DMS53 treated with DMSO at 0.1 percent for 48 hours (cell line): Measurements from ENCODE around the gene MINDY1.

Experiments used
- DNase-seq: peaks from one replicate; lab custom pipeline; 2025; ENCODE audit not compliant: unreplicated experiment; lab: John Stamatoyannopoulos, UW

MINDY1 gene

DNA sequence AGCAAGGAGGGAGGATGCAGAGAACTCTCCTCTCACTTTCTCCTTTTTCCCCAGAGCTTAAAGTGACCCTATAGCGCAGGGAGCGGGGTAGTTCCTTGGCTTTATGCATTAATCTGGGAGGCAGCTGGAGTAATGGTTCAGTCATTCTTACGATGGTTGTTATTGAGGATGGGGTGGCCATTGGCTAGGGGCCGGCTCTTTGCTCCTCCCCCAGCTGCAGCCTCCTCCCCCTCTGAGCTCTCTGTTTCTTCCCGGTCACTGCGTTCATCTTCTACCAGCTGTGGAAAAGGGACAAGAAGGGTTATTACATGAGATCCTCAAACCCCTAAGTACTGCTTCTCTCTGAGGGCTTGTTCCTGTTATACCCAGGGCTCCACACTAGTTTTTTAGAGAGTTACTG lies 40.7 kb downstream of the MINDY1 start:
- no peak for DNase-seq

DNA sequence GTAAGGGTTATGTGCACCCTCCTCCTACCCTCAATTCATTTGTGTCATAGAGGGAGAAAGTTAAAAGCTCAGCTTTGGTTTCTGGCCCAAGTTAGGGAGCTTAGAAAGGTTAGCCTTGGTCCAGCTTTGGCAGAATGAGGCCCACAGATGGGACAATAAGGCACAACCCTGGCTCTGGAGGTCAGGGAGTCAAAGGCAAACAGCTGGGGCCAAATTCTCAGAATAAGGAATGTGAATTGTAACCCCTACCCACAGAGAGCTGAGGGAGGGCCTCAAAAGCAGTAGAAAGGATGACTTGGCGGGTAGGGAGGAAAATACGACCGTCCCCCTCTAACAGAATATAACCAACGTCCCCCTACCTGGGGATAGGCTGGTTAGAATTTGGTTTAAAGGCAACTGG lies 41.1 kb downstream of the MINDY1 start:
- DNase-seq, result no peak

DNA sequence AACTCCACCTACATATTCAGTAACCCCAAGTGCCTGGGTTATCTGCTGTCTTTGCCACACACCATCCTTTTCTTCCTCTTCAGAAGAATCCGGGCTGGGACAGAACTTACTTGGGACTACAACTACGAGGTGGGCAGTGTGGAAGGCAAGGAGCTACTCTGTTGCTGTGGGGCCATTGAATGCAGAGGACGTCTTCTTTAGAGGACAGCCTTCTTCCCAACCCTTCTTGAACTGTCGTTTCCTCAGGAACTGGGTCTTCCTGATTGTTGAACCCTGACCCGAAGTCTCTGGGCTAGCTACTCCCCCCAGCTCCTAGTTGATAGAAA lies 42.6 kb downstream of the MINDY1 start:
- DNase-seq, result no peak

DNA sequence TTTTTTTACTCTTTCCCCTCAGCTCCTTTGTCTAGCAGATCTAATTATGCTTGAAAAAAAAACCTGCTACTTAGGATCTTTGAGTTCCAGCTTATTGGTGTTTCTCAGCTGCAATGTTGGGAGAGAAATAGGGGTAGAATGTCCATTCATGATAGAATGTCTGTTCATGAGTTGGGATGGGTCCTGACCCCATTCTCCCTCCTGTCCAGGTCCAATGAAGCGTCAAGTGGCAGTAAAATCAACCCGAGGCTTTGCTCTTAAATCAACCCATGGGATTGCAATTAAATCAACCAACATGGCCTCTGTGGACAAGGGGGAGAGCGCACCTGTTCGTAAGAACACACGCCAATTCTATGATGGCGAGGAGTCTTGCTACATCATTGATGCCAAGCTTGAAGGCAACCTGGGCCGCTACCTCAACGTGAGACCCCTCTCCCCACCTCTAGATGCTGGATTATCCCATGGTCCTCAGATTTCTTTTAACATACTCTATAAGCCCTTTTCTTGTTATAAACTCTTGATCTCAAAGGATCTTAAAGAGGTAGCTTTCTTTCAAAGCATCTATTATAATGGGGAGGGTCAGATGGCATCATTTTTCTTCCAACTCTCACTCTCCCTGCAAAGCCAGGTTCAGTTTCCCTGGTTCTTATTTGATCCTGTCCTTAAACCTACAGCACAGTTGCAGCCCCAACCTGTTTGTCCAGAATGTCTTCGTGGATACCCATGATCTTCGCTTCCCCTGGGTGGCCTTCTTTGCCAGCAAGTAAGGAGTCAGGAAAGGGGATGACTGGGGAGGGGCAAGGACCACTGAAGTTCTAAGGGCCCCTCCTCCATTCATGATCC lies 43.2 kb downstream of the MINDY1 start:
- DNase-seq, result no peak

DNA sequence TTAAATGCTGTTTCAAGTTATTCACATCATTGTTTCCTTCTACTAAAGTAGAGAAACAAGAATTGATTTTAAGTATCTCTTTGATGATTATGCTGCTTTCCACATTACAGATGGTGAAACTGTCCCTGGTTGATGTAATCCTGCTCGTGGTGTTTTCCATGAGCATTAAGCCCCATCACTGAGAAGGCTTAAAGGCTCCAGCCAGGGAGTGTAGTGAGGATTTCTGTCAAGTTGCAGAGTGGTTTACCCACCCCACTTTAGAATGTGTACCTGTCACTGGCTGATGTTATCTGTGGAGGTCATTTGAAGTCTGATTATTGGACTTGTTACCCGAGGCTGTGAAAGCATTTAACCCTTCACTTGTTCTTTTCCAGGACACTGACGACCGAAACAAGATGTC lies 44.9 kb downstream of the MINDY1 start:
- DNase-seq, result no peak

DNA sequence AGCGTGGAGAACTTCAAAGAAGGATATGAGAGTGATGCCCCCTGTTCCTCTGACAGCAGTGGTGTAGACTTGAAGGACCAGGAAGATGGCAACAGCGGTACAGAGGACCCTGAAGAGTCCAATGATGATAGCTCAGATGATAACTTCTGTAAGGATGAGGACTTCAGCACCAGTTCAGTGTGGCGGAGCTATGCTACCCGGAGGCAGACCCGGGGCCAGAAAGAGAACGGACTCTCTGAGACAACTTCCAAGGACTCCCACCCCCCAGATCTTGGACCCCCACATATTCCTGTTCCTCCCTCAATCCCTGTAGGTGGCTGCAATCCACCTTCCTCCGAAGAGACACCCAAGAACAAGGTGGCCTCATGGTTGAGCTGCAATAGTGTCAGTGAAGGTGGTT lies 46.1 kb downstream of the MINDY1 start:
- no peak for DNase-seq

DNA sequence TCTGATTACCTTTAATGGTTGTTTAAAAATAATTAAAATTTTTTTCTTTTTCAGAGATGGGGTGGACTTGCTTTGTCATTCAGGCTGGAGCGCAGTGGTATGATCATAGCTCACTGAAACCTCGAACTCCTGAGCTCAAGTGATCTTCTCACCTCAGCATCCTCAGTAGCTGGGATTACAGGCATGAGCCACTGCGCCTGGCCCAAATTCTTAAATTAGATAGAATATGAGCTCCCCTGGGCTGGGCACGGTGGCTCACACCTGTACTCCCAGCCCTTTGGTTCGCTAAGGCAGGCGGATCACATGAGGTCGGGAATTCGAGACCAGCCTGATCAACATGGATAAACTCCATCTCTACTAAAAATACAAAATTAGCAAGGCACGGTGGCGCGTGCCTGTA lies 49.0 kb downstream of the MINDY1 start:
- no peak for DNase-seq

DNA sequence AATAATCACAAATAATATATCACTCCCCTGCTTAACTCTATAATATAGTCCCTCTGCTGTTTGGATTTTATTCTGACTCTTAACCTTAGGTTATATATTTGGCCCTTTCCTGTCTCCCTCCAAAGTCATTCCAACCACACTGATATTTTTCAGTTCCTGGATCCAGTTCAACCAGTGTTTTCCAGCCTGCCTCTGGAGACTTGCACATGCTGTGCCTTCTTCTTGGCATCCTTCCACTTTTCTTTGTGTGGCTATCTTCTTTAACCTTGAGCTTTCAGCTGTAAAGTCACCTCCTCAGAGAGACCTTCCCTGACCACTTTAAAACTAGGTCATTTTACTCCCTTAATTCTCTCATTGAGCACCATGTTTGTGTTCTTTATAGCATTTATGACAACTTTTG lies 51.4 kb downstream of the MINDY1 start:
- DNase-seq, result no peak

DNA sequence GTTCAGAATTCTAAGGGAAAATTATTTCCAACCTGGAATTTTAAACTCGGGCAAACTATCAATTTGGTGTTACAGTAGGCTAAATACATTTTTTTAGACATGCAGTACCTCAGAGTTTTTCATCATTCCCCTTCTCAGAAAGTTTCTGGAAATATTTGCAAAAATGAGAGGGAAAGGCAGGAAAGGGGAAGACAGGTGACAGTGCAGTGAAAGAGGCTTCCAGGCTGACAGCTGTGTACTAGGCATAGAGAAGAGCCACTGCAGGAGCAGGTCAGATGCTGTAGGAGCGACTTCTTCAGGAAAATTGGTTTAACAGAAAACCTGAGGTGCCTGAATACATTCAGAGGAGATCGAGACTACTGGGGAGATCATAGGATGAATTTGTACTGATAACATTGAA lies 52.0 kb downstream of the MINDY1 start:
- DNase-seq, result no peak
